B cell (primary cell): ENCODE data around the gene ELP1. TPM values are rescaled to one million over a fixed set of nuclear protein-coding genes. Genes with fewer than 3 reads are reported as not detected.

Experiments
- ATAC-seq: fragments of 200-7000 bp; cut with Tn5 transposase; one replicate; pipeline ENCODE4 v1.10.0; 2021; ENCODE audit warnings: low read depth, mild to moderate bottlenecking, moderate number of reproducible peaks, moderate library complexity
- CTCF ChIA-PET: fragments of 350-600 bp; sonication (Branson Sonifier 250); formaldehyde crosslinking; loops from one replicate; lab custom pipeline; 2021; ENCODE audit warnings: antibody characterized with exemption, inconsistent platforms; lab: Charles Lee
- POLR2A ChIA-PET: fragments of 350-600 bp; sonication (Branson Sonifier 250); formaldehyde crosslinking; loops from one replicate; lab custom pipeline; 2021; ENCODE audit warnings: antibody characterized with exemption; lab: Charles Lee
- DNase-seq: peaks from one replicate; pipeline ENCODE4 v3.0.0; 2013
- H2AFZ ChIP-seq: 2 replicates; pipeline ENCODE4 v1.6.1; 2012; ENCODE audit warnings: mild to moderate bottlenecking, low read depth, low read length; ENCODE audit not compliant: insufficient read depth, poor library complexity, severe bottlenecking
- H3K27ac ChIP-seq, 2 donors: 1 replicate in 1 of 2; 2 replicates in 1 of 2; pipeline ENCODE4 v1.5.1; 2012 to 2013; ENCODE audit warnings: low read length in 2 of 2, mild to moderate bottlenecking in 2 of 2, moderate library complexity in 1 of 2
- H3K27me3 ChIP-seq, 4 experiments: fragments of 200-600 bp in 1 of 4; sonication (generic) in 1 of 4; replicated peaks in 1 of 4; 1 replicate in 2 of 4; 2 replicates in 2 of 4; pipeline versions ENCODE4 v1.6.1 to v1.7.0; 2013 to 2016; ENCODE audit warnings: low read length in 3 of 4, mild to moderate bottlenecking in 2 of 4, mixed read lengths in 1 of 4, moderate library complexity in 1 of 4; ENCODE audit not compliant: insufficient read depth in 4 of 4, control insufficient read depth in 3 of 4; ENCODE audit errors: control extremely low read depth in 1 of 4
- H3K36me3 ChIP-seq, 2 experiments: replicated peaks in 1 of 2; 1 replicate in 1 of 2; 2 replicates in 1 of 2; pipeline versions ENCODE4 v1.6.1 to v1.7.1; 2013; ENCODE audit warnings: low read length in 1 of 2; ENCODE audit not compliant: insufficient read depth in 2 of 2, control insufficient read depth in 1 of 2; ENCODE audit errors: control extremely low read depth in 1 of 2, extremely low read depth in 1 of 2
- H3K4me1 ChIP-seq, 2 donors: fragments of 200-600 bp in 1 of 2; sonication (generic) in 1 of 2; 1 replicate in 1 of 2; 2 replicates in 1 of 2; pipeline versions ENCODE4 v1.5.1 to v1.6.1; 2013 to 2017; ENCODE audit warnings: low read length in 2 of 2; ENCODE audit not compliant: control insufficient read depth in 2 of 2, insufficient read depth in 2 of 2
- H3K4me2 ChIP-seq: replicated peaks from 2 replicates; pipeline ENCODE3; 2012; ENCODE audit warnings: mild to moderate bottlenecking, low read depth, low read length; ENCODE audit not compliant: poor library complexity, severe bottlenecking
- H3K4me3 ChIP-seq, 5 experiments: fragments of 200-600 bp in 1 of 5; sonication (generic) in 1 of 5; 1 replicate in 3 of 5; 2 replicates in 2 of 5; pipeline versions ENCODE4 v1.5.1 to v1.7.0; 2011 to 2016; ENCODE audit warnings: low read length in 4 of 5, mild to moderate bottlenecking in 4 of 5, low read depth in 2 of 5, control low read depth in 1 of 5, moderate library complexity in 1 of 5; ENCODE audit not compliant: insufficient read depth in 1 of 5; ENCODE audit errors: control extremely low read depth in 1 of 5, extremely low read depth in 1 of 5
- H3K79me2 ChIP-seq: fragments of 200-600 bp; sonication (generic); one replicate; pipeline ENCODE4 v1.6.0; 2016; ENCODE audit warnings: low read length; ENCODE audit not compliant: control insufficient read depth, insufficient read depth
- H3K9ac ChIP-seq: fragments of 200-600 bp; sonication (generic); 2 replicates; pipeline ENCODE4 v1.6.1; 2017; ENCODE audit warnings: mild to moderate bottlenecking, low read length, moderate library complexity
- H3K9me3 ChIP-seq, 3 donors: one replicate each; pipeline versions ENCODE4 v1.6.1 to v1.7.1; 2013; ENCODE audit warnings: low read length in 2 of 3; ENCODE audit not compliant: control insufficient read depth in 2 of 3, insufficient read depth in 1 of 3; ENCODE audit errors: control extremely low read depth in 1 of 3
- H4K20me1 ChIP-seq: 2 replicates; pipeline ENCODE4 v1.6.0; 2012; ENCODE audit warnings: mild to moderate bottlenecking, low read length; ENCODE audit not compliant: insufficient read depth, control insufficient read depth, poor library complexity, severe bottlenecking
- H3K27ac Mint-ChIP-seq: one replicate; pipeline ENCODE4 v1.8.0; 2021; ENCODE audit warnings: mixed read lengths
- H3K27me3 Mint-ChIP-seq: one replicate; pipeline ENCODE4 v1.8.0; 2021; ENCODE audit warnings: mixed read lengths
- H3K4me1 Mint-ChIP-seq: one replicate; pipeline ENCODE4 v1.8.0; 2021; ENCODE audit warnings: mixed read lengths
- H3K4me3 Mint-ChIP-seq: one replicate; pipeline ENCODE4 v1.8.0; 2021; ENCODE audit warnings: mixed read lengths
- H3K9me3 Mint-ChIP-seq: one replicate; pipeline ENCODE4 v1.8.0; 2022; ENCODE audit warnings: mixed read lengths; ENCODE audit not compliant: insufficient read depth
- CTCF ChIP-seq: fragments of 200-600 bp; IDR thresholded peaks from one replicate; pipeline ENCODE4 v1.8.0; 2022; ENCODE audit warnings: antibody characterized with exemption, mild to moderate bottlenecking
- EZH2 ChIP-seq: IDR thresholded peaks from 2 replicates; pipeline ENCODE4 v1.6.1; 2012; ENCODE audit warnings: borderline replicate concordance, low read depth, mild to moderate bottlenecking, moderate library complexity, low read length; ENCODE audit not compliant: insufficient read depth, poor library complexity, severe bottlenecking
- WGBS: methylation state at CpG from one replicate; pipeline ENCODE4 v1.1.5; 2013; ENCODE audit warnings: missing lambda C conversion rate; ENCODE audit not compliant: insufficient coverage; 5-methylcytosine and 5-hydroxymethylcytosine counted together
- intact Hi-C: fragments of 100-400 bp; cut with micrococcal nuclease; formaldehyde crosslinking; loops from one replicate; pipeline ENCODE4 v1.10.0; 2022
- polyA plus RNA-seq: library from polyadenylated mRNA; depleted of rRNA; stranded (reverse); fragments of >200 nt; gene quantifications from 2 replicates; pipeline ENCODE4 v1.2.3, GENCODE V29; 2012
- small RNA-seq: library from RNA; depleted of rRNA; stranded (forward); fragments of <200 nt; gene quantifications from one replicate; pipeline ENCODE3, GENCODE V24; 2012; ENCODE audit warnings: low replicate concordance, low read depth; ENCODE audit not compliant: insufficient read length
- total RNA-seq, 2 donors: library from RNA; stranded (reverse); fragments of 120-200 nt in 1 of 2; gene quantifications; 1 replicate in 1 of 2; 2 replicates in 1 of 2; pipeline versions ENCODE4 v1.2.3 to v1.2.4, GENCODE V29; 2013 to 2022

ELP1 gene
- total and polyA plus RNA-seq, 2 donors (not counting 1 experiment from before 2014, with no cell fraction given) = 20.8 to 29.4 TPM

GRCh38 chr9:108830272-108830671 is 103.7 kb downstream of the ELP1 start:
- H3K4me2 ChIP-seq = no peak overlapping the region
- no peak overlapping the region for H3K9ac ChIP-seq
- H3K9me3 ChIP-seq = no peaks in the 10 kb centered on the region
- peaks cover 0 to 3% (median 0%) of the 10 kb centered on the region in 4 experiments for H3K27me3 ChIP-seq
- Mint-ChIP-seq H3K9me3 (no peaks in the 10 kb centered on the region), H3K4me1 (peaks cover 10% of the 10 kb centered on the region), H3K27ac (no peak overlapping the region), H3K27me3 (peaks cover 12% of the 10 kb centered on the region), H3K4me3 (no peak overlapping the region)
- no peaks in the 10 kb centered on the region for H3K36me3 ChIP-seq
- H3K79me2 ChIP-seq = no peaks in the 10 kb centered on the region
- H2AFZ ChIP-seq = no peak overlapping the region
- CTCF ChIA-PET = interaction anchor here (1.3 kb wide), 1 partner anchor 18 kb away, joined by 3 read pairs; no protein-coding TSS in a partner anchor
- H3K4me3 ChIP-seq = no peak overlapping the region
- intact Hi-C loops = no loop called here
- ATAC-seq = no peak
- TF ChIP-seq EZH2 = no peak
- TF ChIP-seq CTCF = no peak
- peaks cover 9 to 10% of the 10 kb centered on the region in 2 donors for H3K4me1 ChIP-seq
- no peak for DNase-seq
- POLR2A ChIA-PET = interaction anchor here (0.6 kb wide), 1 partner anchor 9 kb away, joined by 5 read pairs; no protein-coding TSS in a partner anchor
- no CpG with 5 or more reads among the region's 2 CpGs for WGBS
- H3K27ac ChIP-seq = no peak overlapping the region
- H4K20me1 ChIP-seq = no peaks in the 10 kb centered on the region

- Histone ChIP-seq H3K36me3 (no peaks in the 10 kb centered on the region), H3K9ac (no peak overlapping the region), H2AFZ (no peak overlapping the region), H3K27ac (no peak overlapping the region), H3K79me2 (no peaks in the 10 kb centered on the region), H3K9me3 (peaks cover 0 to 9% (median 6%) of the 10 kb centered on the region in 3 donors), H3K4me2 (no peak overlapping the region), H3K4me3 (no peak overlapping the region), H3K4me1 (peaks cover 4 to 9% of the 10 kb centered on the region in 2 donors), H4K20me1 (no peaks in the 10 kb centered on the region), H3K27me3 (peaks cover 0 to 4% (median 0%) of the 10 kb centered on the region in 4 experiments)
- H3K27ac Mint-ChIP-seq = no peak overlapping the region
- peaks cover 15% of the 10 kb centered on the region for H3K4me1 Mint-ChIP-seq
- H3K27me3 Mint-ChIP-seq = peaks cover 11% of the 10 kb centered on the region
- intact Hi-C loops = no loop called here
- POLR2A ChIA-PET = no interaction called here
- peaks cover 14% of the 10 kb centered on the region for H3K9me3 Mint-ChIP-seq
- no peak for DNase-seq
- no peak for ATAC-seq
- no peak for TF ChIP-seq CTCF
- no peak for TF ChIP-seq EZH2
- H3K4me3 Mint-ChIP-seq = no peak overlapping the region
- CTCF ChIA-PET = no interaction called here
- WGBS = 80% methylated on average over 2 of the region's 3 CpGs
Measured at GRCh38 chr9:108823829-108824228, 110.1 kb downstream of the ELP1 start.

Small RNA genes within 50 kb of the gene (small RNA-seq; reads per million reads assigned to genes)
- gene AL359692.1 = not detected

Other genes starting within 250 kb of the ELP1 start
- not detected in 2 replicates for gene ACTL7B, start 78.1 kb downstream of the ELP1 start, total RNA-seq
- gene ACTL7B, start 78.1 kb downstream of the ELP1 start, polyA plus RNA-seq = 0.07 and 0.19 TPM in 2 replicates
- not detected in 2 replicates for gene ACTL7A, start 71.9 kb downstream of the ELP1 start, total RNA-seq
- gene ACTL7A, start 71.9 kb downstream of the ELP1 start, polyA plus RNA-seq = not detected in 2 replicates
- 5.0 and 8.3 TPM in 2 replicates for gene ABITRAM, start 276 bp upstream of the ELP1 start, total RNA-seq
- gene ABITRAM, start 276 bp upstream of the ELP1 start, polyA plus RNA-seq = 5.2 and 6.6 TPM in 2 replicates
- gene CTNNAL1, start 79.4 kb upstream of the ELP1 start, total RNA-seq = 1.5 and 2.3 TPM in 2 replicates
- 0.04 and 0.35 TPM in 2 replicates for gene CTNNAL1, start 79.4 kb upstream of the ELP1 start, polyA plus RNA-seq
- 33.4 and 34.3 TPM in 2 replicates for gene TMEM245, start 185.8 kb upstream of the ELP1 start, total RNA-seq
- 6.3 and 7.5 TPM in 2 replicates for gene TMEM245, start 185.8 kb upstream of the ELP1 start, polyA plus RNA-seq
- gene FRRS1L, start 233.1 kb upstream of the ELP1 start, total RNA-seq = not detected in 2 replicates
- not detected in 2 replicates for gene FRRS1L, start 233.1 kb upstream of the ELP1 start, polyA plus RNA-seq